ENCODE measurements around the gene SIAE.

Gene SIAE

GRCh38 chr11:124657904-124658303 is 15.6 kb downstream of the SIAE start:
- DNase-seq (ENCODE audit: low read depth), result no peak
- H3K4me3 ChIP-seq (ENCODE audit: control insufficient read depth, low read depth, low read length), result no peak overlapping the region
- no peak for TF ChIP-seq CTCF (conservative IDR thresholded peaks at IDR 0.05; ENCODE audit: control insufficient read depth, insufficient read depth, low read depth, low read length)

GRCh38 chr11:124656774-124657630 is 16.5 kb downstream of the SIAE start:
- DNase-seq (ENCODE audit: low read depth), result no peak
- no peak for TF ChIP-seq CTCF (conservative IDR thresholded peaks at IDR 0.05; ENCODE audit: control insufficient read depth, insufficient read depth, low read depth, low read length)
- no peak overlapping the region for H3K4me3 ChIP-seq (ENCODE audit: control insufficient read depth, low read depth, low read length)

GRCh38 chr11:124648610-124649009 is 24.9 kb downstream of the SIAE start:
- no peak for DNase-seq (ENCODE audit: low read depth)
- TF ChIP-seq CTCF (conservative IDR thresholded peaks at IDR 0.05; ENCODE audit: control insufficient read depth, insufficient read depth, low read depth, low read length), result no peak
- H3K4me3 ChIP-seq (ENCODE audit: control insufficient read depth, low read depth, low read length), result no peak overlapping the region

GRCh38 chr11:124646148-124646547 is 27.4 kb downstream of the SIAE start:
- no peak for DNase-seq (ENCODE audit: low read depth)
- H3K4me3 ChIP-seq (ENCODE audit: control insufficient read depth, low read depth, low read length), result no peak overlapping the region
- no peak for TF ChIP-seq CTCF (conservative IDR thresholded peaks at IDR 0.05; ENCODE audit: control insufficient read depth, insufficient read depth, low read depth, low read length)

- peak; percentile 74 for DNase-seq (ENCODE audit: low read depth)
- no peak overlapping the region for H3K4me3 ChIP-seq (ENCODE audit: control insufficient read depth, low read depth, low read length)
- TF ChIP-seq CTCF (conservative IDR thresholded peaks at IDR 0.05; ENCODE audit: control insufficient read depth, insufficient read depth, low read depth, low read length), result peak; percentile 85
Observed at GRCh38 chr11:124644426-124645280, 28.9 kb downstream of the SIAE start.

GRCh38 chr11:124643605-124644425 is 29.7 kb downstream of the SIAE start:
- no peak overlapping the region for H3K4me3 ChIP-seq (ENCODE audit: control insufficient read depth, low read depth, low read length)
- peak; percentile 94 for DNase-seq (ENCODE audit: low read depth)
- TF ChIP-seq CTCF (conservative IDR thresholded peaks at IDR 0.05; ENCODE audit: control insufficient read depth, insufficient read depth, low read depth, low read length), result no peak

All from fibroblast of mammary gland (primary cell).